Measurements from ENCODE around the gene SPAG9.

SPAG9 gene

DNA sequence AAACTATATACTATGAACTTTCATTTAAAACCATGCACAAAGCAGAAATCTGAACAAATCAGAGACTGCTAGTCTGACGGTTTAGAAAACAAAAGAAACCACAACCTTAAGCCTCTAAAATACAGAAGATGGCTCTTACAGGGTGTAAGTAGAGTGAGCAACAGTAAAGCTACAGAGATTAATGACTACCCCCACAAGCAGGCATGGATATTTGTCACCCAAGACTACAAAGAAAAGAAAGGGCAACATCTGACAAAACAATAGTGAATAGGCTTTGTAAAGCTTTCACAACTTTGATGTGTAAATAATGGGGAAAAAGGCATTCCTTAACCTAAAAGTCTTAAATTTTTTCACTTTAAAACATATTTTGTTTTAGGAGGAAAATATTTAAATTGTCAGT, 75.0 kb downstream of the SPAG9 start:
- Histone ChIP-seq H3K4me3 (peak overlapping the region; percentile 78), H3K9me3 (ENCODE audit: low read depth, low read length) (no peaks in the 10 kb centered on the region), H3K36me3 (ENCODE audit: insufficient read depth, low read length) (no peaks in the 10 kb centered on the region), H3K9ac (ENCODE audit: insufficient read length) (peak overlapping the region; percentile 73), H3K27ac (peak overlapping the region; percentile 91)
- peak; percentile 16 for DNase-seq (ENCODE audit: low read depth, low spot score)
- no peak for TF ChIP-seq EZH2 (IDR thresholded peaks at IDR 0.05)
- TF ChIP-seq FOXP2 (optimal IDR thresholded peaks at IDR 0.05; ENCODE audit: control extremely low read depth, extremely low read length, insufficient read depth), result no peak
- TF ChIP-seq POLR2AphosphoS5 (IDR thresholded peaks at IDR 0.05; ENCODE audit: borderline replicate concordance, low read depth, low read length), result no peak

DNA sequence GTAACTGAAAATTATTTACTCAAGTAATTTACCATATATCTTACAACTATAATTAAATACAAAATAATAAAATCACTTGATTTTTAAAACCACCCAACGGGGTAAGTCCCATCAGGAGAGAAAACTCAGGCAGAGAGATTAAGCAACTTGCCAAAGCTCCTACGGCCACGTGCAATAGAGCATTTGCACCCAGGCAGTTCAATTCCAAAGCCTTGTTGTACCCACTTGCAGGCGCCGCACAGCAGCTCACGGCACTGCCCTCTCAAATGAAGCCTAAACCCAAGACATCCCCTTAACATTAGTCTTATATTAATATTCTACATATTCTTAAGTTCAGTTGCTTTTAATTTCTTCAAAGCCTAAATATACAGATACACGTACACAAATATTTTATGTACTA, 75.7 kb downstream of the SPAG9 start:
- H3K9ac ChIP-seq (ENCODE audit: insufficient read length), result peak overlapping the region; percentile 73
- no peak for TF ChIP-seq EZH2 (IDR thresholded peaks at IDR 0.05)
- no peak for TF ChIP-seq FOXP2 (optimal IDR thresholded peaks at IDR 0.05; ENCODE audit: control extremely low read depth, extremely low read length, insufficient read depth)
- H3K9me3 ChIP-seq (ENCODE audit: low read depth, low read length), result no peaks in the 10 kb centered on the region
- H3K36me3 ChIP-seq (ENCODE audit: insufficient read depth, low read length), result no peaks in the 10 kb centered on the region
- H3K4me3 ChIP-seq, result peak overlapping the region; percentile 78
- DNase-seq (ENCODE audit: low read depth, low spot score), result no peak
- H3K27ac ChIP-seq, result peak overlapping the region; percentile 91; the same call in 1 of the 2 replicates

DNA sequence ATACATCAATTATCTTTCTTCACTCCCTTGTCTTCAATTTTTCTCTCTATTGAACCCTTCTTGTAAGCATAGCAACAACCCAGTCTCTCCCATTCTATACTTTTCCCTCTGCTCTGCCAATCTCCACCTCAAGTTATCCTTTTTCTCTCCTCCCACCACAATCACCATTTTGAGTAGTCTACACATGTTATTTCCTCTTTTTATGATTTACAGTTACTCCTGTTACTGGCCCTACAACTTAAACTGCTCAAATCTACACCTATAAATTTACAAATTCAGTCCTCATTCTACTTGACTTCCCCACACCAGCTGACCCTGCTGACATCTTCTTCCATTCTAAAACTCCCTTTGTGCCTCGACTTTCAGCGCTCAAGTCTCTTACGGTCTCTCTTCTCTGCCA, 84.6 kb downstream of the SPAG9 start:
- Histone ChIP-seq H3K9me3 (ENCODE audit: low read depth, low read length) (no peaks in the 10 kb centered on the region), H3K27ac (peak overlapping the region; percentile 91), H3K9ac (ENCODE audit: insufficient read length) (no peak overlapping the region), H3K36me3 (ENCODE audit: insufficient read depth, low read length) (0 out of 2 replicates have a peak, but pooled peaks cover 3% of the 10 kb centered on the region), H3K4me3 (peak overlapping the region; percentile 46; the same call in 1 of the 2 replicates)
- no peak for DNase-seq (ENCODE audit: low read depth, low spot score)
- TF ChIP-seq FOXP2 (optimal IDR thresholded peaks at IDR 0.05; ENCODE audit: control extremely low read depth, extremely low read length, insufficient read depth), result no peak
- TF ChIP-seq POLR2AphosphoS5 (IDR thresholded peaks at IDR 0.05; ENCODE audit: borderline replicate concordance, low read depth, low read length), result no peak
- no peak for TF ChIP-seq EZH2 (IDR thresholded peaks at IDR 0.05)

DNA sequence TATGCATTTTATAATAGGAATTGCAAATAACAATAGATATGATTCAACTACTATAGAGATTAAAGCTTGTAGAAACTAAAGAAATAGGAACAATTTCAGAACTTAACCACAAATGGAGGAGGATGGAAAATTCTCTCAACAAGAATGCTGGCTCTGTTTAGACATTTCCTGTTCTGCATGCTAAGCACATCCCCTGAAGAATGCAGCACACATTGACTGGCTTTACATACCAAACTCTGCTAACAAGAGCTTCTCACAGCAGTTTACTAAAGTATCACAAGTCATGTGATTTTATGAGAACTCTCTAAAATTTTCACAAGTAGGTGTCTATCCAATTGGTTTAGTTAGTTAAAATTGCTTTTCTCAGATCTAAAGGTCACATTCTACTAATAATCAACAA, 85.2 kb downstream of the SPAG9 start:
- DNase-seq (ENCODE audit: low read depth, low spot score), result peak; percentile 69

DNA sequence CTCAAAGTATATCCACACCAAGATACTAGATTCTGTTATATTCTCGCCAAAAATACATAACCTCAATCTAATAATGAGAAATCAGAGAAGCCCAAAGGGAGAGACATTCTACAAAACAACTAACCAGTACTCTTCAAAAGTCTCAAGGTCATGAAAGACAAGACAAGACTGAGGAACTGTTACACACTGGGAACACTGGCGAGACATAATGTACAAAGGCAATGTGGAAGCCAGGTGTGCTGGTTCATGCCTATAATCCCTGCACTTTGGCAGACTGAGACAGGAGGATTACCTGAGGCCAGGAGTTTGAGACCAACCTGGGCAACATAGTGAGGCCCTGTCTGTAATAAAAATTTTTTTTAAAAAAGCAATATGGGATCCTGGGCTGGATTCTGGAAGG, 85.9 kb downstream of the SPAG9 start:
- DNase-seq (ENCODE audit: low read depth, low spot score), result no peak
- Histone ChIP-seq H3K27ac (peak overlapping the region; percentile 91), H3K9me3 (ENCODE audit: low read depth, low read length) (no peaks in the 10 kb centered on the region), H3K4me3 (no peak overlapping the region), H3K36me3 (ENCODE audit: insufficient read depth, low read length) (0 out of 2 replicates have a peak, but pooled peaks cover 3% of the 10 kb centered on the region), H3K9ac (ENCODE audit: insufficient read length) (no peak overlapping the region)
- no peak for TF ChIP-seq FOXP2 (optimal IDR thresholded peaks at IDR 0.05; ENCODE audit: control extremely low read depth, extremely low read length, insufficient read depth)
- no peak for TF ChIP-seq EZH2 (IDR thresholded peaks at IDR 0.05)
- no peak for TF ChIP-seq POLR2AphosphoS5 (IDR thresholded peaks at IDR 0.05; ENCODE audit: borderline replicate concordance, low read depth, low read length)

More for the DNA sequence above, 85.2 kb downstream of the SPAG9 start:
- peak overlapping the region; percentile 46; the same call in 1 of the 2 replicates for H3K4me3 ChIP-seq
- 0 out of 2 replicates have a peak, but pooled peaks cover 3% of the 10 kb centered on the region for H3K36me3 ChIP-seq (ENCODE audit: insufficient read depth, low read length)
- peak overlapping the region; percentile 34 for H3K9ac ChIP-seq (ENCODE audit: insufficient read length)
- peak overlapping the region; percentile 91 for H3K27ac ChIP-seq
- no peaks in the 10 kb centered on the region for H3K9me3 ChIP-seq (ENCODE audit: low read depth, low read length)
- TF ChIP-seq POLR2AphosphoS5 (IDR thresholded peaks at IDR 0.05; ENCODE audit: borderline replicate concordance, low read depth, low read length) (no peak), FOXP2 (optimal IDR thresholded peaks at IDR 0.05; ENCODE audit: control extremely low read depth, extremely low read length, insufficient read depth) (no peak), EZH2 (IDR thresholded peaks at IDR 0.05) (no peak)

DNA sequence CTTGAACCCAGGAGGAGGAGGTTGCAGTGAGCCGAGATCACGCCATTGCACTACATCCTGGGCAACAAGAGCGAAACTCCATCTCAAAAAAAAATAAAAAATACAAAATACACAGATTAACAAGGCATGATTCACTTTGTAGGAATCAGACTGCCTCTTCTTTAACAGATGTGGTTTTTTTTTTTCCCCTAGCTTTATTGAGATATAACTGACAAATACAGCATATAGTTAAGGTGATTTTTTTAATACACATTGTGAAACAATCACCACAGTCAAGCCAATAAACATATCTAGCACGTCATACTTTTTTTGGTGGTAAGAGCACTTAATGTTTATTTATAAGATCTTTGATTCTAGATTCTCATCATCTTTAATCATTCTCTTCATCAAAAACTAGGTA, 87.8 kb downstream of the SPAG9 start:
- H3K4me3 ChIP-seq, result no peak overlapping the region
- no peak overlapping the region for H3K9ac ChIP-seq (ENCODE audit: insufficient read length)
- no peak for DNase-seq (ENCODE audit: low read depth, low spot score)
- no peak overlapping the region for H3K27ac ChIP-seq
- H3K36me3 ChIP-seq (ENCODE audit: insufficient read depth, low read length), result no peaks in the 10 kb centered on the region
- no peaks in the 10 kb centered on the region for H3K9me3 ChIP-seq (ENCODE audit: low read depth, low read length)
- TF ChIP-seq EZH2 (IDR thresholded peaks at IDR 0.05), result no peak
- no peak for TF ChIP-seq FOXP2 (optimal IDR thresholded peaks at IDR 0.05; ENCODE audit: control extremely low read depth, extremely low read length, insufficient read depth)
- TF ChIP-seq POLR2AphosphoS5 (IDR thresholded peaks at IDR 0.05; ENCODE audit: borderline replicate concordance, low read depth, low read length), result no peak

DNA sequence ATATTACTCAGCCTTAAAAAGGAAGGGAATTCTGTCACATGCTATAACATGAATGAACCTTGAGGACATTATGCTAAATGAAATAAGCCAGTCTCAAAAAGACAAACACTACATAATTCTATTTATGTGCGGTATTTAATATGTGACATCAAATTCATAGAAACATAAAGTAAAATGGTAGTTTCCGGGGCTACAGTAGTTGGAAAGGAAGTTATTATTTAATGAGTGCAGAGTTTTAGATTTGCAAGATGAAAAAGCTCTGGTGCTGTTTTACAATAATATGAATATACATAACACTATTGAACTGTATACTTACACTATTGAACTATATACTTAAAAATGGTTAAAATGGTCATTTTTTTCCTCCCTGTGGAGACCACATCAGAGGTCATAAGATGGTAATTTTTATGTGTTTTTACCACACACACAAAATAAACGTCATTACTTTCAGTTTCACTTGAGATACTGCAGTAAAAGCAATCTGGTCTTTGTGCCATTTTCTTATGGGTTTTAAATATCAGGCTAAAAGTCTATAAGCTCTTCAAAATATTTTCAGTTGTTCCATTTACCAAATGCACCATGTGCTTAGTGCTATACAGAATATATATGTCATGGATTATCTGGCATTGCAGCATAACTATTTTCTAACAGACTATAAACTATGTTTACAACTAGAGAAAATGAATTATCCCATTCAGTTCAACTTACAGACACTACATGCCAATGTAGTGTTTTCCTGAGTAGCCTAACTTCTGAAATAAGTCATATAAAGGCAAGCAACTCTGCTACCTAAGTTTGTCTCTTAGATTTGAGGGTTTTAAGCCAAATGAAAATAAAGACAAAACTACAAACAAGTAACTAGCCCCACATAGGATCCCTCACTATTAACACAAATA, 90.9 kb downstream of the SPAG9 start:
- Histone ChIP-seq H3K9ac (ENCODE audit: insufficient read length) (no peak overlapping the region), H3K4me3 (0 out of 2 replicates have a peak overlapping the region, but pooled peaks have one; percentile 25), H3K36me3 (ENCODE audit: insufficient read depth, low read length) (no peaks in the 10 kb centered on the region), H3K9me3 (ENCODE audit: low read depth, low read length) (no peaks in the 10 kb centered on the region), H3K27ac (peak overlapping the region; percentile 62)
- no peak for DNase-seq (ENCODE audit: low read depth, low spot score)
- TF ChIP-seq EZH2 (IDR thresholded peaks at IDR 0.05), result no peak
- TF ChIP-seq FOXP2 (optimal IDR thresholded peaks at IDR 0.05; ENCODE audit: control extremely low read depth, extremely low read length, insufficient read depth), result no peak
- TF ChIP-seq POLR2AphosphoS5 (IDR thresholded peaks at IDR 0.05; ENCODE audit: borderline replicate concordance, low read depth, low read length), result no peak

DNA sequence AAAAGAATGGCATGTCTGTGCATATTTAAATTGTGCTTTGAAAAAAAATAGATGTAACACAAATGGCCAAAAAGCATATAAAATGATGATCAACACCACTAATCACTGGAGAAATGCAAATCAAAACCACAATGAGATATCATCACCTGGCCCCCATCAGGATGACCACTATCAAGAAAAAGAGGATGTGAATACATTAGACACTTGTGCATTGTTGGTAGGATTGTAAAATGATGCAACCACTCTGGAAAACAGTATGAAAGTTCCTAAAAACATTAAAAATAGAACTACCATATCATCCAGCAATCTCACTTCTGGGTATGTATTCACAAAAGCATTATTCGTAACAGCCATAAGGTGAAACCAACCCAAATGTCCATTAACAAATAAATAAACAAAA, 91.5 kb downstream of the SPAG9 start:
- no peak for DNase-seq (ENCODE audit: low read depth, low spot score)
- TF ChIP-seq FOXP2 (optimal IDR thresholded peaks at IDR 0.05; ENCODE audit: control extremely low read depth, extremely low read length, insufficient read depth), result no peak
- no peak for TF ChIP-seq POLR2AphosphoS5 (IDR thresholded peaks at IDR 0.05; ENCODE audit: borderline replicate concordance, low read depth, low read length)
- no peak for TF ChIP-seq EZH2 (IDR thresholded peaks at IDR 0.05)
- Histone ChIP-seq H3K27ac (no peak overlapping the region), H3K9ac (ENCODE audit: insufficient read length) (no peak overlapping the region), H3K4me3 (no peak overlapping the region), H3K9me3 (ENCODE audit: low read depth, low read length) (no peaks in the 10 kb centered on the region), H3K36me3 (ENCODE audit: insufficient read depth, low read length) (no peaks in the 10 kb centered on the region)
